Measurements from ENCODE around the gene DGKA.
"Not testable (repeated sequence)": the region's sequence is repeated elsewhere in the genome, so short reads cannot be mapped to it uniquely, and the experiment has no call there.

DGKA gene

DNA sequence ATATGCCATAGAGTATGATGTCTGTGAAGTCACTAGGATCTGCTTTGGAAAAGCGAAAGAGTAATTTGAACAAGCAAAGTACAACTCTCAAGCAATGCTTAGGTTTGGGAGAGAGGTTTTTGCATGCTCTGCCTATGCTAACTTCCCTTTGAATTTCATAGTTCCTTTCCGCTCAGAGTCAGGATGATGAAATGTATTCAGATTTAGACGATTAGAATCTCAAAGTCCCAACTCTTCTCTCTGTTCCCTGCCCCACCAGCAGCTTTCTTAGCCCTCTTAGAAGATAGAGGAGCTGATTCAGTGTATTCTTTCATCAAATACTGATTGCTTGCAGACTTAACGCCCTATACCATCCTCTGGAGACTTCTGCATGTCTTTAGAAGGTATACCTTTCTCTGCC lies 54.4 kb downstream of the DGKA start:
- no peak overlapping the region for H3K27ac ChIP-seq

DNA sequence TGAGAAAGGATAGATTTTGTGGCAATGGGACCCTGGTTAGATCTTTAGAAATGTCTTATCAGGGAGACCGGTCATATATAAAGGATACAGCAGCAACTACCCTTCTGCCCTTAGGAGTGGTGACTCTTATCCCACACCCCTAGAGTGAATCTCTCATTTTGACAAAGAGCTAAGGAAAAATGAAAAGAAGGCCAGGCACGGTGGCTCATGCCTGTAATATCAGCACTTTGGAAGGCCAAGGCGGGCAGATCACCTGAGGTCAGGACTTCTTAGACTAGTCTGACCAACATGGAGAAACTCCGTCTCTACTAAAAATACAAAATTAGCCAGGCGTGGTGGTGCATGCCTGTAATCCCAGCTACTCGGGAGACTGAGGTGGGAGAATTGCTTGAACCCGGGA lies 55.0 kb downstream of the DGKA start:
- H3K4me3 ChIP-seq, H3K27ac ChIP-seq: not testable (repeated sequence)

More for the DNA sequence above, 54.4 kb downstream of the DGKA start:
- H3K4me3 ChIP-seq = no peak overlapping the region

DNA sequence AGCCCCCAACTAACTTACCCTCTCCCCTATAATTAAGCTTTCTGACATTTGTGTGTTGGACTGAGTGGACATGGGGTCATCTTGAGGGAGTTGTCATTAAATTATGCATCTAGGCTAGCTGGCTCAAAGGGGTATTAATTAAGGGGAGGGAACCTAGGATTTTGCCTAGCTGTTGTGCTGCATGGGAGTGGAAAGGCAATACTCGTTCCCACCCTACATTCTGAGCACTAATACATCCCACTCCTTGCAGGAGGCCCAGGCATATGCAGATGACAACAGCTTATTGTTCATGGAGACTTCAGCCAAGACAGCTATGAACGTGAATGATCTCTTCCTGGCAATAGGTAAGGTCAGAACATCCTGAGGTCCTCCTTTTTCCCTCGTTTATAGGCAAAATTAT lies 60.1 kb downstream of the DGKA start:
- no peak overlapping the region for H3K27ac ChIP-seq
- no peak overlapping the region for H3K4me3 ChIP-seq

DNA sequence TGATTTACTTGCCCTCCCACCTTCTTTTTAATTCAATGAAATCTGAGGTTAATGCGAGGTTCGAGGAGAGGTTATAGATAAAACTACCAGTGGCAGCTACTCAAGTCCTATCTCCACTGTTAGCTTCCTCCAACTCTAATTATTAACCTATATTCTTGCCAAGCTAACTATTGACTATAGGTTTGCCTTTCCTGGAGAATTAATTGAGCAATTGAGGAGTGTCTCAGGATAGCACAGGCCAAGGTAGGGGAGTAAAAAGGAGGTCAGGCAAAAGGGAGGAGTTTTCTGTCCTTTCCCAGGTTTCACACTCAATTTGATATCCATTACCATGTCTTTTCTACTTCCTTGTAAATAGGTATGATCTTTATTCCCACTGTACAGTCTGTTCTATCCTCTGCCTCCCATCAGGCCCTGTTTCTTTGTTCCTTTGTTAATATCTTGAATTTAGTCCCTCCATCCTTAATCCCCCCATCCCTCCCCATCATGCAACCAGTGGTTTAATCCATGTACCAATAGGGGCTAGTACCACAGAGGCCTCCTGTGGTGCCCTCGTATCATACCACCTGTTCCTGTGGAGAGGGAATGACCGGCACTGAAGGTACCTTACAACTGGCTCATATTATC lies 62.4 kb downstream of the DGKA start:
- no peak overlapping the region for H3K4me3 ChIP-seq
- H3K27ac ChIP-seq = no peak overlapping the region

DNA sequence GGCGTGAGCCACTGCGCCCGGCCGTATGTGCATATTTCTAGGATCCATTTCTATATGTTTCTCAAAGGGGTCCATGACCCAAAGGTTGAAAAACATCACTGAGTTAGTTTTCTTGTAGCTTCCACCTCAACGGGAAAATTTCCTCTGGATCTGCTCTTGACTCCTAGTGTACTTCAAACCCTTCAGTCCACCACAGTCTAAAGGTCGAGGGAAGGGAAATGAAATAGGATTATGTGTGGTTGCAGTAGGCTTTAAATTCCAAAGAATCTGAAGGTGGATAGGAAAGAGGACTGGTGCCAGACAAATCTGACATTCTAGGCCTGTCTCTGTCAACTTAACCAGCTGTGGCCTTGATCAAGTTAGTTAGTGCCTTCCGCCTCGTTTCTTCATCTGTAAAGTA lies 64.4 kb downstream of the DGKA start:
- peak overlapping the region in 2 of 21 experiments; percentile 8 to 10 for H3K27ac ChIP-seq

DNA sequence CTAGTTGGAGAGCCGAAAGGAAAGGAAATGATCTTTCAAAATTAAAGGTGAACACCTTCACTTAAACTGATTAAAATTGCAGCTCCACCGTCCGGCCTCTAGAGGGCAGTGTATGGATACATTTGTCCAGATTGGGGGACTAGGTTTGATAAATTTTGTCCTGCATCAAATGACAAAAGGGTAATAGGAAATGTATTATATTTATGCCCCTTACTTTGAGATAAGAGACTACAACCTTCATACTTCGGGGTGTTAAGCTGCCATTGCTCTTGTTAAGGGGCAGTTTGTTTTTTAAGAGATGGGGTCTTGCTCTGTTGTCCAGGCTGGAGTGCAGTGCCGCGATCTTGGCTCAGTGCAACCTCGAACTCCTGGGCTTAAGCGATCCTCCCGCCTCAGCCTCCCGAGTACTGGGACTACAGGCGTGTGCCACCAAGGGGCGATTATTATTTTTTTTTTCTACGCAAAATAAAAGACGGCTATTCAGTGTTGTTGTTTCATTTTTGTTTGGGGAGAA lies 65.3 kb downstream of the DGKA start:
- Histone ChIP-seq H3K4me3 (peak overlapping the region; percentile 38 to 51 (median 41)), H3K27ac (peak overlapping the region in 18 of 21 experiments; percentile 18 to 76 (median 52))

More for the DNA sequence above, 64.4 kb downstream of the DGKA start:
- no peak overlapping the region for H3K4me3 ChIP-seq

DNA sequence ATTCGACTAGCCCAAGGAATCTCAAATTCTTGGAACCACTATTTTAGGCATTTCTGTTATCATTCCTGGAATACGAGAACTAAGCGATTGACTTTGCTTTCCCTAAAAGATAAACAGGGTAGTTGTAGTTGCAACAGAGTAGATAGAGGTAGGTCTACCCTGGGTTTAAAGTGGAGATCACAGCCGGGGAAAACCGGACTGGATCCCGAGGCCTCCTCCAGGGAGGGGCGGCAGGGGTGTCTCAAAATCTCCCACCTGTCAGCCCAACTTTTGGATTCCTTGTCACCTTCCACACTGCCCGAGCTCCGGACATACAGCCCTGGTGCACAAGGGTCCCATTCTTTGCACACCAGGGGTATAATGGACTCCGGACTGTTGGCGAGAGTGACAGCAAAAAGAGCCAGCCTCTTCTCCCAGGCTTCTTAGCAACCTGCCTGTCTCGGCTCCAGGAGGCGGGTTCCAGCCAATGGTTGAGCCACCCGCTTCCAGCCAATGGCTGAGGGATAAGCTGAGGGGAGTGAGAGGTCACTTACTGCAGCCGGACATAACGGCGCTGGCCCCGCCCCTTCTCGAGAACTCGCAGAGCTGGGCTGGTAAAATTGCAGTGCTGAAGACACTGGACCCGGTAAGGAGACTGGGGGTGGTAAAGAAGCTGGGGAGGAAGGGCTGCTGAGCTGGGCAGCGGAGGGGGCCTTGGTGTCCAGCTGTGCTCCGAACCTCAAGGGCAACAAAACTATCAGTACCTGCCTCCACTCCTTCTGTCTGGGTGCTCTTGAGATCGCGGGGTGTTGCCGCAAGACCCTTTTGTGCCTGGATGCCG lies 66.0 kb downstream of the DGKA start, which contains the start of gene SUOX:
SUOX (plus strand) TSS at position 562 of the 820 bp plus-strand sequence. CDS start 4,946 bp downstream, outside the sequence.
- Histone ChIP-seq H3K4me3 (peak within 1 kb of the TSS; percentile 38 to 51 (median 41)), H3K27ac (peak within 1 kb of the TSS; percentile 34 to 80 (median 67))

DNA sequence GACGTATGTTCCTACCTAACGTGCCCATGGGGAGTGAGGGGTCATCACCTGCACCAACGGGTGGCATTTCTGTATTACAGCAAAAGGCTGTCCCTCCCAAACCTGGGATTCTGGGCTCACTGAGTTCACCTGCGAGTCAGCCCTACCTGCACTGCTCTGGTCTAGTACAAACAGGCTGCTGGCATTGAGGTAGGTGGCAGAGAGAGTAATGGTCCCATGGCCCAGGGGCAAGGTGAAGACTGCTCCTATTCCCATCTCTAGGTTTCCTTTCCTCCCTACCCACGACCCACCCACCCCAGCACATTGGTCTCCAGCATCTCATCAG lies 66.5 kb downstream of the DGKA start:
- peak overlapping the region in 18 of 21 experiments; percentile 25 to 80 (median 68) for H3K27ac ChIP-seq
- peak overlapping the region; percentile 38 to 51 (median 41) for H3K4me3 ChIP-seq

DNA sequence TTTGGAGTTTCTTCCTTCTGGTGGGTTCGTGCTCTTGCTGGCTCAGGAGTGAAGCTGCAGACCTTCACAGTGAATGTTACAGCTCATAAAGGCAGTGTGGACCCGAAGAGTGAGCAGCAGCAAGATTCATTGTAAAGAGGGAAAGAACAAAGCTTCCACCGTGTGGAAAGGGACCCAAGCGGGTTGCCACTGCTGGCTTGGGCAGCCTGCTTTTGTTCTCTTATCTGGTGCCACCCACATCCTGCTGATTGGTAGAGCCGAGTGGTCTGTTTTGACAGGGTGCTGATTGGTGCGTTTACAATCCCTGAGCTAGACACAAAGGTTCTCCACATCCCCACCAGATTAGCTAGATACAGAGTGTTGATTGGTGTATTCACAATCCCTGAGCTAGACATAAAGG lies 68.6 kb downstream of the DGKA start:
- H3K4me3 ChIP-seq, H3K27ac ChIP-seq: not testable (repeated sequence)

DNA sequence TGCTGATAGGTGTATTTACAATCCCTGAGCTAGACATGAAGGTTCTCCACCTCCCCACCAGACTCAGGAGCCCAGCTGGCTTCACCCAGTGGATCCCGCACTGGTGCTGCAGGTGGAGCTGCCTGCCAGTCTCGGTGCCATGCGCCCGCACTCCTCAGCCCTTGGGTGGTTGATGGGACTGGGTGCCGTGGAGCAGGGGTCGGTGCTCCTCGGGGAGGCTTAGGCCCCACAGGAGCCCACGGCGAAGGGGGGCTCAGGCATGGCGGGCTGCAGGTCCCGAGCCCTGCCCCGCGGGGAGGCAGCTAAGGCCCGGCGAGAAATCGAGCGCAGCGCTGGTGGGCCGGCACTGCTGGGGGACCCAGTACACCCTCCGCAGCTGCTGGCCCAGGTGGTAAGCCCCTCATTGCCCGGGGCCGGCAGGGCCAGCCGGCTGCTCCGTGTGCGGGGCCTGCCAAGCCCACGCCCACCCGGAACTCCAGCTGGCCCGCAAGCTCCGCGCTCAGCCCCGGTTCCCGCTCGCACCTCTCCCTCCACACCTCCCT lies 69.1 kb downstream of the DGKA start:
- peak overlapping the region in 1 of 7 experiments; percentile 23 for H3K4me3 ChIP-seq
- peak overlapping the region in 1 of 21 experiments; percentile 42 for H3K27ac ChIP-seq

DNA sequence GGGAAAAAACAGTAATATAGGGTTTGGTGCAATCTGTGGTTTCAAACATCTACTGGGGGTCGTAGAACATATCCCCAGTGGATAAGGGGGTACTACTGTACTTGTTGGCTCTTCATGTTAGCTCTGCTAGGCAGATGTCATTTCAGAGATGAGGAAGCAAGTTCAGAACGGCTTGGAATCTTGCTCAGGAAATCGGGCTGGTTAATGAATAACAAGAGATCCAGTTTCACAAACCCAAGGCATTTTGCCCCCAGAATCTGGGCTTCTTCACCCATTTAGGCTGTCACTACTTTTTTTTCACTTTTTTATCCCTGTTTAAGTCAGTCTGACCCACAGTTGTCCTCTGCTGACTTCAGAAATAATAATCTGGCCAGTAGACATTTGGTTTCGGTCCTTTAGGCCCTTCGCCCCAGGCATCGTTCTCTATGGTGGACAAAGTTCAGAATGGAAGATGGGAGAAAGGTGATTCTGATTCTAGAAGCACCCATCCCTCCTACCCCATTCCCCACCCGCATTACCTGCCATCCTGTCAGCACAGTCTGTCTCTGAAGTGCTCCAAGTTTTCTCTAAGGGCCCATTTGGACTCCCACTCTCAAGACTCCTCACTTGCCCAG lies 70.6 kb downstream of the DGKA start:
- no peak overlapping the region for H3K4me3 ChIP-seq
- H3K27ac ChIP-seq = no peak overlapping the region

DNA sequence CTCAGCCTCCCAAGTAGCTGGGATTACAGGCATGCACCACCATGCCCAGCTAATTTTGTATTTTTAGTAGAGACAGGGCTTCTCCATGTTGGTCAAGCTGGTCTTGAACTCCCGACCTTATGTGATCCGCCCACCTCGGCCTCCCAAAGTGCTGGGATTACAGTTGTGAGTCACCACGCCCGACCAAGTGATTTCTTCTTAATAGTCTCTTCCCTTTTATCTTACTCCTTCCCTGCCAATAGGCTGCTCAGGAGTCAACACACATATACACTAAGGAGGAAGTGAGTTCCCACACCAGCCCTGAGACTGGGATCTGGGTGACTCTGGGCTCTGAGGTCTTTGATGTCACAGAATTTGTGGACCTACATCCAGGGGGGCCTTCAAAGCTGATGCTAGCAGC lies 72.4 kb downstream of the DGKA start:
- not testable (repeated sequence) for H3K27ac ChIP-seq, H3K4me3 ChIP-seq

Data from skin epidermis (tissue), 12 donors.